Mesendoderm (in vitro differentiated cells): ENCODE measurements around the gene MYCN.
"Not testable (repeated sequence)": the region's sequence is repeated elsewhere in the genome, so short reads cannot be mapped to it uniquely, and the experiment has no call there.

Source experiments
- DNase-seq: peaks from one replicate; pipeline ENCODE4 v3.0.0; 2013
- H2AK5ac ChIP-seq: 2 replicates; pipeline ENCODE4 v1.6.1; 2013; ENCODE audit warnings: low read length, inconsistent platforms
- H2BK120ac ChIP-seq: 2 replicates; pipeline ENCODE4 v1.6.1; 2013; ENCODE audit warnings: low read depth, mild to moderate bottlenecking, low read length, moderate library complexity, mixed read lengths
- H2BK15ac ChIP-seq: replicated peaks from 2 replicates; pipeline ENCODE4 v1.6.1; 2013; ENCODE audit warnings: low read depth, mild to moderate bottlenecking, moderate library complexity
- H2BK5ac ChIP-seq: 2 replicates; pipeline ENCODE4 v1.6.1; 2013; ENCODE audit warnings: low read length, inconsistent platforms
- H3K18ac ChIP-seq: 2 replicates; pipeline ENCODE4 v1.6.1; 2013; ENCODE audit warnings: mild to moderate bottlenecking, low read length, mixed read lengths
- H3K23ac ChIP-seq: one replicate; pipeline ENCODE4 v1.6.1; 2013; ENCODE audit warnings: low read length
- H3K27ac ChIP-seq: 2 replicates; pipeline ENCODE4 v1.5.1; 2013; ENCODE audit warnings: low read depth, mild to moderate bottlenecking, inconsistent platforms, low read length, moderate library complexity
- H3K27me3 ChIP-seq: 2 replicates; pipeline ENCODE4 v1.6.1; 2013; ENCODE audit warnings: low read length, control low read depth, mild to moderate bottlenecking, inconsistent platforms; ENCODE audit not compliant: insufficient read depth, poor library complexity
- H3K36me3 ChIP-seq: 2 replicates; pipeline ENCODE4 v1.6.1; 2013; ENCODE audit warnings: low read length, inconsistent platforms; ENCODE audit not compliant: control insufficient read depth, insufficient read depth
- H3K4ac ChIP-seq: one replicate; pipeline ENCODE4 v1.6.1; 2013; ENCODE audit warnings: low read depth, mild to moderate bottlenecking, low read length, moderate library complexity
- H3K4me1 ChIP-seq: 2 replicates; pipeline ENCODE4 v1.6.1; 2013; ENCODE audit warnings: low read depth, low read length, inconsistent platforms; ENCODE audit not compliant: control insufficient read depth
- H3K4me2 ChIP-seq: 2 replicates; pipeline ENCODE4 v1.6.1; 2013; ENCODE audit warnings: low read length
- H3K4me3 ChIP-seq: 2 replicates; pipeline ENCODE4 v1.5.1; 2013; ENCODE audit warnings: mild to moderate bottlenecking, low read length
- H3K56ac ChIP-seq: one replicate; pipeline ENCODE4 v1.6.1; 2013; ENCODE audit warnings: low read length
- H3K79me1 ChIP-seq: 2 replicates; pipeline ENCODE4 v1.6.1; 2013; ENCODE audit warnings: low read length, inconsistent platforms
- H3K79me2 ChIP-seq: 2 replicates; pipeline ENCODE4 v1.6.1; 2013; ENCODE audit warnings: mild to moderate bottlenecking, low read length; ENCODE audit not compliant: control insufficient read depth, insufficient read depth
- H3K9ac ChIP-seq: 2 replicates; pipeline ENCODE4 v1.6.1; 2013; ENCODE audit warnings: low read length, inconsistent platforms
- H4K5ac ChIP-seq: one replicate; pipeline ENCODE4 v1.6.1; 2013; ENCODE audit warnings: low read length
- H4K8ac ChIP-seq: one replicate; pipeline ENCODE4 v1.6.1; 2013; ENCODE audit warnings: low read depth, mild to moderate bottlenecking, control low read depth, low read length, moderate library complexity
- WGBS: extraction: QIAGEN DNeasy Blood & Tissue Kit; methylation state at CpG from one replicate; pipeline ENCODE4 v1.1.7; 2013; ENCODE audit warnings: low lambda C conversion rate, missing lambda C conversion rate; ENCODE audit not compliant: insufficient coverage; ENCODE audit errors: extremely low coverage; 5-methylcytosine and 5-hydroxymethylcytosine counted together

The MYCN gene

GRCh38 chr2:15925819-15926218, 14.5 kb upstream of the MYCN start:
- WGBS, result 100% methylated on average over 1 of the region's 3 CpGs
- Histone ChIP-seq H3K79me1 (no peaks in the 10 kb centered on the region), H3K27ac (no peak overlapping the region), H2BK15ac (no peak overlapping the region), H3K4me2 (no peak overlapping the region), H2BK5ac (no peak overlapping the region), H3K36me3 (no peaks in the 10 kb centered on the region), H2BK120ac (no peak overlapping the region), H3K23ac (no peak overlapping the region), H3K4me3 (no peak overlapping the region), H3K4ac (no peak overlapping the region), H3K9ac (no peak overlapping the region), H3K18ac (no peak overlapping the region), H4K5ac (no peak overlapping the region), H2AK5ac (no peak overlapping the region), H3K56ac (no peak overlapping the region), H4K8ac (no peak overlapping the region), H3K27me3 (no peaks in the 10 kb centered on the region), H3K4me1 (no peaks in the 10 kb centered on the region), H3K79me2 (no peaks in the 10 kb centered on the region)
- no peak for DNase-seq

GRCh38 chr2:15926252-15926651, 14.1 kb upstream of the MYCN start:
- no peak overlapping the region for H3K27ac ChIP-seq
- no peak overlapping the region for H3K18ac ChIP-seq
- no peak overlapping the region for H3K56ac ChIP-seq

GRCh38 chr2:15927551-15928218, 12.7 kb upstream of the MYCN start:
- no peak overlapping the region for H4K5ac ChIP-seq
- no peak overlapping the region for H2BK120ac ChIP-seq
- no peaks in the 10 kb centered on the region for H3K4me1 ChIP-seq
- no peak overlapping the region for H2BK15ac ChIP-seq
- no peak overlapping the region for H3K27ac ChIP-seq
- H2AK5ac ChIP-seq, result no peak overlapping the region
- no peak overlapping the region for H3K18ac ChIP-seq
- H3K36me3 ChIP-seq, result no peaks in the 10 kb centered on the region
- no CpG with 5 or more reads among the region's 11 CpGs for WGBS
- no peak overlapping the region for H3K9ac ChIP-seq
- H3K4ac ChIP-seq, result no peak overlapping the region
- H2BK5ac ChIP-seq, result no peak overlapping the region
- H4K8ac ChIP-seq, result no peak overlapping the region
- H3K23ac ChIP-seq, result no peak overlapping the region
- no peaks in the 10 kb centered on the region for H3K79me2 ChIP-seq
- no peaks in the 10 kb centered on the region for H3K79me1 ChIP-seq
- DNase-seq, result peak; percentile 13
- H3K4me3 ChIP-seq, result no peak overlapping the region
- no peaks in the 10 kb centered on the region for H3K27me3 ChIP-seq
- no peak overlapping the region for H3K4me2 ChIP-seq
- no peak overlapping the region for H3K56ac ChIP-seq

More at GRCh38 chr2:15926252-15926651, 14.1 kb upstream of the MYCN start:
- no peak overlapping the region for H2AK5ac ChIP-seq
- H3K23ac ChIP-seq, result no peak overlapping the region
- H3K79me2 ChIP-seq, result no peaks in the 10 kb centered on the region
- no peak overlapping the region for H4K5ac ChIP-seq
- no peak for DNase-seq
- H3K4me2 ChIP-seq, result no peak overlapping the region
- H3K4me3 ChIP-seq, result no peak overlapping the region
- H3K79me1 ChIP-seq, result no peaks in the 10 kb centered on the region
- no peaks in the 10 kb centered on the region for H3K4me1 ChIP-seq
- H3K36me3 ChIP-seq, result no peaks in the 10 kb centered on the region
- no peak overlapping the region for H3K9ac ChIP-seq
- no peak overlapping the region for H4K8ac ChIP-seq
- no peak overlapping the region for H2BK15ac ChIP-seq
- H2BK5ac ChIP-seq, result no peak overlapping the region
- no peaks in the 10 kb centered on the region for H3K27me3 ChIP-seq
- no peak overlapping the region for H2BK120ac ChIP-seq
- WGBS, result no CpG with 5 or more reads among the region's 7 CpGs
- no peak overlapping the region for H3K4ac ChIP-seq

- not testable (repeated sequence) for H3K4me1 ChIP-seq, H3K4me3 ChIP-seq, H4K5ac ChIP-seq, H3K23ac ChIP-seq, H2BK5ac ChIP-seq, H3K79me1 ChIP-seq, H3K9ac ChIP-seq, H2BK15ac ChIP-seq, H3K27ac ChIP-seq, H3K4ac ChIP-seq, H3K18ac ChIP-seq, H2BK120ac ChIP-seq, H3K79me2 ChIP-seq, H3K56ac ChIP-seq, H3K36me3 ChIP-seq, H3K27me3 ChIP-seq, DNase-seq, H3K4me2 ChIP-seq, H4K8ac ChIP-seq, H2AK5ac ChIP-seq
- WGBS, result no CpG with 5 or more reads among the region's 3 CpGs
Observed at GRCh38 chr2:15929008-15929407, 11.3 kb upstream of the MYCN start.

GRCh38 chr2:15929861-15930260, 10.5 kb upstream of the MYCN start:
- Histone ChIP-seq H3K4me1 (no peaks in the 10 kb centered on the region), H2BK5ac (no peak overlapping the region), H3K18ac (no peak overlapping the region), H3K27me3 (no peaks in the 10 kb centered on the region), H3K23ac (no peak overlapping the region), H2AK5ac (no peak overlapping the region), H3K4me2 (no peak overlapping the region), H3K4ac (no peak overlapping the region), H3K9ac (no peak overlapping the region), H3K36me3 (no peaks in the 10 kb centered on the region), H3K27ac (no peak overlapping the region), H3K79me1 (no peaks in the 10 kb centered on the region), H3K79me2 (no peaks in the 10 kb centered on the region), H3K4me3 (no peak overlapping the region), H2BK15ac (no peak overlapping the region), H4K5ac (no peak overlapping the region), H2BK120ac (no peak overlapping the region), H3K56ac (no peak overlapping the region), H4K8ac (no peak overlapping the region)
- WGBS, result no CpG with 5 or more reads among the region's 5 CpGs
- no peak for DNase-seq
